OCI-LY7 (cell line): ENCODE results near the gene ME1.

Experiments used
- CTCF ChIP-seq: fragments of 200-600 bp; sonication (generic); conservative IDR thresholded peaks from 2 replicates; pipeline ENCODE4 v1.5.1; 2014; ENCODE audit warnings: mild to moderate bottlenecking, antibody characterized with exemption, low read length, moderate library complexity, mixed read lengths
- EZH2phosphoT487 ChIP-seq: fragments of 200-600 bp; sonication (generic); IDR thresholded peaks from 2 replicates; pipeline ENCODE4 v1.6.1; 2018; ENCODE audit warnings: low read depth, borderline replicate concordance, mild to moderate bottlenecking, mixed run types, antibody characterized with exemption, low read length, moderate library complexity, mixed read lengths

- no peak for TF ChIP-seq CTCF
- no peak for TF ChIP-seq EZH2phosphoT487
Measured at GRCh38 chr6:83307849-83308248, 123.0 kb downstream of the ME1 start.
